T follicular helper cell (primary cell): ENCODE measurements around the gene ARFIP2.
"Not testable (repeated sequence)": the region's sequence is repeated elsewhere in the genome, so short reads cannot be mapped to it uniquely, and the experiment has no call there.

ENCODE experiments used
- DNase-seq: peaks from one replicate; pipeline ENCODE4 v3.0.0-alpha.2; 2020; ENCODE audit warnings: low read depth
- total RNA-seq, 2 experiments: gene quantifications; one replicate each; lab custom pipeline; 2026; lab: John Stamatoyannopoulos, UW

Gene ARFIP2
- 61.9 to 65.1 reads per million in 2 experiments for total RNA-seq

- peak; percentile 95 for DNase-seq
Measured at GRCh38 chr11:6481012-6481923, at the start of gene ARFIP2, which contains the start of gene TIMM10B. Gene ARFIP2 (minus strand): TSS chr11:6481331. CDS start chr11:6480421, 910 bp downstream. Gene TIMM10B (plus strand): TSS chr11:6481501. CDS start chr11:6481517, 16 bp downstream.

- DNase-seq: no peak
Measured at GRCh38 chr11:6530848-6531247, 49.7 kb upstream of the ARFIP2 start.

- DNase-seq: no peak
Measured at GRCh38 chr11:6529266-6529665, 48.1 kb upstream of the ARFIP2 start.

GRCh38 chr11:6526411-6527135 is 45.4 kb upstream of the ARFIP2 start:
- DNase-seq: no peak

GRCh38 chr11:6523253-6523652 is 42.1 kb upstream of the ARFIP2 start:
- DNase-seq: no peak

GRCh38 chr11:6521946-6522345 is 40.8 kb upstream of the ARFIP2 start:
- not testable (repeated sequence) for DNase-seq

- DNase-seq: no peak
Measured at GRCh38 chr11:6520265-6520664, 39.1 kb upstream of the ARFIP2 start.

GRCh38 chr11:6516865-6517264 is 35.7 kb upstream of the ARFIP2 start:
- no peak for DNase-seq

- DNase-seq: no peak
Measured at GRCh38 chr11:6505577-6506240, 24.6 kb upstream of the ARFIP2 start.

GRCh38 chr11:6504166-6504565 is 23.0 kb upstream of the ARFIP2 start:
- DNase-seq: no peak

- DNase-seq: no peak
Measured at GRCh38 chr11:6502382-6502781, 21.3 kb upstream of the ARFIP2 start.

GRCh38 chr11:6498544-6498943 is 17.4 kb upstream of the ARFIP2 start:
- no peak for DNase-seq

- no peak for DNase-seq
Measured at GRCh38 chr11:6498121-6498520, 17.0 kb upstream of the ARFIP2 start.

GRCh38 chr11:6497069-6497839 is 16.1 kb upstream of the ARFIP2 start, which contains the start of gene DNHD1:
Gene DNHD1 (plus strand): TSS chr11:6497280. CDS start chr11:6498216, 936 bp downstream.
- no peak for DNase-seq

- no peak for DNase-seq
Measured at GRCh38 chr11:6489306-6489705, 8.2 kb upstream of the ARFIP2 start.

- no peak for DNase-seq
Measured at GRCh38 chr11:6488821-6489220, 7.7 kb upstream of the ARFIP2 start.

GRCh38 chr11:6488342-6488741 is 7.2 kb upstream of the ARFIP2 start:
- DNase-seq: no peak

- DNase-seq: no peak
Measured at GRCh38 chr11:6486938-6487337, 5.8 kb upstream of the ARFIP2 start.

GRCh38 chr11:6486256-6486655 is 5.1 kb upstream of the ARFIP2 start:
- no peak for DNase-seq

GRCh38 chr11:6485661-6486060 is 4.5 kb upstream of the ARFIP2 start:
- no peak for DNase-seq

GRCh38 chr11:6483015-6483414 is 1.9 kb upstream of the ARFIP2 start:
- DNase-seq: no peak
